HepG2 (cell line): ENCODE measurements around the gene RBM23. TPM values are rescaled to one million over a fixed set of nuclear protein-coding genes. Genes with fewer than 3 reads are reported as not detected.
A peak's percentile ranks its signal among the peaks of the same experiment; 100 is the strongest.

Source experiments
- ATAC-seq: fragments of 200-7000 bp; cut with Tn5 transposase; 3 replicates; pipeline ENCODE4 v1.9.1; 2020; ENCODE audit warnings: mild to moderate bottlenecking, moderate library complexity
- BruUV-seq: library from RNA; stranded (reverse); fragments of 400-500 nt; replicated peaks from 2 replicates; lab custom pipeline; 2021; lab: Mats Ljungman, UMichigan
- CTCF ChIA-PET: fragments of 300-600 bp; formaldehyde crosslinking; extraction: SDS; loops from one replicate; lab custom pipeline; 2021; ENCODE audit warnings: low total read pairs, inconsistent platforms, low intra/inter-chr PET ratio; lab: Yijun Ruan, JAX
- POLR2A ChIA-PET: fragments of 350-600 bp; sonication (Branson Sonifier 250); formaldehyde crosslinking; loops from one replicate; lab custom pipeline; 2020; ENCODE audit warnings: antibody characterized with exemption, inconsistent platforms; lab: Yijun Ruan, JAX
- DNase-seq: peaks from one replicate; pipeline ENCODE4 v3.0.0-alpha.2; 2015; ENCODE audit warnings: low spot score
- FAIRE-seq: peaks from 3 replicates; lab custom pipeline; 2011; peaks lifted over from hg19 to GRCh38; lab: Jason Lieb, UNC
- H2AFZ ChIP-seq: one replicate; pipeline ENCODE4 v1.6.1; 2011; ENCODE audit warnings: low read length, inconsistent platforms
- H3K27ac ChIP-seq: fragments of 300-600 bp; 3 replicates; pipeline ENCODE4 v1.8.0; 2011; ENCODE audit warnings: mixed run types, mild to moderate bottlenecking, mixed read lengths, low read length, inconsistent platforms; ENCODE audit not compliant: insufficient read depth; ENCODE audit errors: extremely low read length
- H3K27me3 ChIP-seq, 2 experiments: fragments of 200-600 bp in 1 of 2; 2 replicates in 1 of 2; 3 replicates in 1 of 2; pipeline versions ENCODE4 v1.6.0 to v1.8.0; 2011; ENCODE audit warnings: low read length in 2 of 2, mild to moderate bottlenecking in 2 of 2, moderate library complexity in 2 of 2, inconsistent platforms in 1 of 2; ENCODE audit not compliant: insufficient read depth in 2 of 2, control insufficient read depth in 1 of 2
- H3K36me3 ChIP-seq, 2 experiments: fragments of 200-600 bp in 1 of 2; replicated peaks in 1 of 2; 2 replicates in 1 of 2; 3 replicates in 1 of 2; pipeline versions ENCODE4 v1.5.1 to v1.8.0; 2011; ENCODE audit warnings: low read length in 2 of 2, inconsistent platforms in 1 of 2; ENCODE audit not compliant: insufficient read depth in 2 of 2, control insufficient read depth in 1 of 2
- H3K4me1 ChIP-seq: 2 replicates; pipeline ENCODE4 v1.5.1; 2012; ENCODE audit warnings: low read length, inconsistent platforms; ENCODE audit not compliant: insufficient read depth
- H3K4me2 ChIP-seq: 2 replicates; pipeline ENCODE4 v1.6.0; 2011; ENCODE audit warnings: low read depth, low read length, inconsistent platforms
- H3K4me3 ChIP-seq, 3 experiments: fragments of 200-600 bp in 1 of 3; sonication (generic), shearing (Covaris generic) in 1 of 3; replicated peaks in 1 of 3; 2 replicates each; pipeline ENCODE4 v1.5.1; 2011 to 2016; ENCODE audit warnings: low read length in 3 of 3, inconsistent platforms in 2 of 3, low read depth in 2 of 3, mild to moderate bottlenecking in 2 of 3, control low read depth in 1 of 3, mixed read lengths in 1 of 3; ENCODE audit not compliant: insufficient read depth in 1 of 3
- H3K79me2 ChIP-seq: one replicate; pipeline ENCODE4 v1.6.1; 2011; ENCODE audit warnings: low read length, inconsistent platforms; ENCODE audit not compliant: insufficient read depth
- H3K9ac ChIP-seq: 2 replicates; pipeline ENCODE4 v1.6.0; 2011; ENCODE audit warnings: mild to moderate bottlenecking, low read depth, low read length, inconsistent platforms; ENCODE audit not compliant: insufficient read depth
- H3K9me3 ChIP-seq: 2 replicates; pipeline ENCODE4 v1.5.1; 2012; ENCODE audit warnings: mild to moderate bottlenecking, low read length
- H4K20me1 ChIP-seq: 2 replicates; pipeline ENCODE4 v1.6.0; 2011; ENCODE audit warnings: inconsistent platforms, mild to moderate bottlenecking, low read length, moderate library complexity; ENCODE audit not compliant: insufficient read depth
- FOSL2 ChIP-seq: sonication (generic); formaldehyde crosslinking; IDR thresholded peaks from 2 replicates; pipeline ENCODE4 v1.4.0; 2020; ENCODE audit warnings: missing genetic modification reagents
- NR2F2 ChIP-seq: IDR thresholded peaks from 2 replicates; pipeline ENCODE4 v1.6.1; 2012; ENCODE audit warnings: low read depth, inconsistent platforms, borderline replicate concordance
- ZBTB8A ChIP-seq: sonication (generic); formaldehyde crosslinking; IDR thresholded peaks from 2 replicates; pipeline ENCODE4 v1.4.0; 2020; ENCODE audit warnings: mild to moderate bottlenecking, low read depth, missing genetic modification reagents, borderline replicate concordance
- ZFP37 ChIP-seq: sonication (generic); formaldehyde crosslinking; IDR thresholded peaks from 2 replicates; pipeline ENCODE4 v1.4.0; 2020; ENCODE audit warnings: missing genetic modification reagents, borderline replicate concordance
- ZNF207 ChIP-seq: fragments of 450-650 bp; IDR thresholded peaks from 2 replicates; pipeline ENCODE4 v1.6.1; 2016; ENCODE audit warnings: antibody characterized with exemption, borderline replicate concordance
- ZNF225 ChIP-seq: sonication (generic); formaldehyde crosslinking; IDR thresholded peaks from 2 replicates; pipeline ENCODE4 v1.4.0; 2020; ENCODE audit warnings: mild to moderate bottlenecking, missing genetic modification reagents
- ZNF275 ChIP-seq: sonication (generic); formaldehyde crosslinking; IDR thresholded peaks from 2 replicates; pipeline ENCODE4 v1.8.0; 2022; ENCODE audit warnings: missing genetic modification reagents, mild to moderate bottlenecking, inconsistent platforms, borderline replicate concordance
- ZNF44 ChIP-seq: sonication (generic); formaldehyde crosslinking; IDR thresholded peaks from 2 replicates; pipeline ENCODE4 v1.5.1; 2020; ENCODE audit warnings: mild to moderate bottlenecking, missing genetic modification reagents
- ZNF550 ChIP-seq: sonication (generic); formaldehyde crosslinking; IDR thresholded peaks from 2 replicates; pipeline ENCODE4 v1.4.0; 2020; ENCODE audit warnings: mild to moderate bottlenecking, missing genetic modification reagents, borderline replicate concordance
- ZNF574 ChIP-seq: sonication (generic); formaldehyde crosslinking; IDR thresholded peaks from 2 replicates; pipeline ENCODE4 v1.4.0; 2020; ENCODE audit warnings: missing genetic modification reagents
- ZNF577 ChIP-seq: sonication (generic); formaldehyde crosslinking; IDR thresholded peaks from 2 replicates; pipeline ENCODE4 v1.4.0; 2020; ENCODE audit warnings: mild to moderate bottlenecking, low read depth, missing genetic modification reagents, borderline replicate concordance
- ZNF761 ChIP-seq: sonication (generic); formaldehyde crosslinking; conservative IDR thresholded peaks from 2 replicates; pipeline ENCODE4 v1.4.0; 2020; ENCODE audit warnings: mild to moderate bottlenecking, missing genetic modification reagents
- ZNF766 ChIP-seq: sonication (generic); formaldehyde crosslinking; IDR thresholded peaks from 2 replicates; pipeline ENCODE4 v1.5.0; 2020; ENCODE audit warnings: missing genetic modification reagents, borderline replicate concordance
- whole genome bisulfite sequencing: methylation state at CpG from one replicate; pipeline ENCODE4 v1.1.6; 2017; ENCODE audit warnings: low lambda C conversion rate; 5-methylcytosine and 5-hydroxymethylcytosine counted together
- in situ Hi-C: cut with HindIII; loops from 2 replicates; pipeline ENCODE4 v1.10.0; 2017; ENCODE audit warnings: low pct_unique_long_range_greater_than_20kb; ENCODE audit not compliant: extremely low pct_ligation_motif_present
- intact Hi-C: fragments of 100-400 bp; cut with micrococcal nuclease; formaldehyde crosslinking; loops from one replicate; pipeline ENCODE4 v1.10.0; 2022; ENCODE audit not compliant: unreplicated experiment
- polyA plus RNA-seq, 8 experiments: library from polyadenylated mRNA; depleted of rRNA in 3 of 8; stranded (reverse) in 7 of 8; unstranded in 1 of 8; fragments of >200 nt; fragmentation: Illumina TruSeq in 4 of 8; extraction: Trizol in 4 of 8; gene quantifications; 2 replicates each; pipeline versions ENCODE4 v1.2.1 to v1.2.3, GENCODE V29; 2011 to 2016; ENCODE audit warnings: low read depth in 4 of 8, missing spikeins in 1 of 8, mixed read lengths in 1 of 8; ENCODE audit not compliant: insufficient read depth in 1 of 8
- total RNA-seq, 5 experiments: library from RNA; depleted of rRNA; stranded (reverse); fragments of >200 nt; fragmentation: Illumina TruSeq; extraction: Trizol; gene quantifications; 2 replicates each; pipeline ENCODE4 v1.2.3, GENCODE V29; 2016; ENCODE audit warnings: low read depth in 1 of 5
- TF ChIP-seq, protein P1 (sequence below): sonication (generic); formaldehyde crosslinking; conservative IDR thresholded peaks from 2 replicates; pipeline ENCODE4 v1.4.0; 2020; ENCODE audit warnings: missing genetic modification reagents
- TF ChIP-seq, protein P2 (sequence below): sonication (generic); formaldehyde crosslinking; IDR thresholded peaks from 2 replicates; pipeline ENCODE4 v1.8.1; 2023; ENCODE audit warnings: mild to moderate bottlenecking, missing genetic modification reagents

The RBM23 gene
- total and polyA plus RNA-seq, 2 of the 13 experiments (the other 11 are each of a cell fraction or from before 2014, with no cell fraction given): 1.5 to 2.1 TPM

GRCh38 chr14:22847661-22848341 lies 71.1 kb downstream of the RBM23 start:
- POLR2A ChIA-PET: interaction anchor here (0.6 to 1.6 kb wide), 7 partner anchors 13 to 247 kb away, joined by 3 to 7 read pairs (median 4); partner anchors contain the start of genes ACIN1, C14orf119 and LRP10
- in situ Hi-C loops: loop anchor here (5.0 kb wide), 1 partner anchor 290 kb away; no protein-coding TSS in a partner anchor
- CTCF ChIA-PET: interaction anchor here (1.1 to 1.3 kb wide), 2 partner anchors 24 to 70 kb away, joined by 3 read pairs; no protein-coding TSS in a partner anchor
- no peak for TF ChIP-seq ZNF44
- no peak for TF ChIP-seq ZNF275
- no peak for TF ChIP-seq ZNF577 (CRISPR knock-in tag)
- TF ChIP-seq ZNF550 (CRISPR knock-in tag): 0 out of 2 replicates have a peak, but pooled peaks have one; percentile 27
- peak; percentile 33; the same call in 1 of the 2 replicates for TF ChIP-seq NR2F2
- no peak for TF ChIP-seq ZNF207
- TF ChIP-seq, protein P1, sequence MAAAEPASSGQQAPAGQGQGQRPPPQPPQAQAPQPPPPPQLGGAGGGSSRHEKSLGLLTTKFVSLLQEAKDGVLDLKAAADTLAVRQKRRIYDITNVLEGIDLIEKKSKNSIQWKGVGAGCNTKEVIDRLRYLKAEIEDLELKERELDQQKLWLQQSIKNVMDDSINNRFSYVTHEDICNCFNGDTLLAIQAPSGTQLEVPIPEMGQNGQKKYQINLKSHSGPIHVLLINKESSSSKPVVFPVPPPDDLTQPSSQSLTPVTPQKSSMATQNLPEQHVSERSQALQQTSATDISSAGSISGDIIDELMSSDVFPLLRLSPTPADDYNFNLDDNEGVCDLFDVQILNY (CRISPR knock-in tag): 0 out of 2 replicates have a peak, but pooled peaks have one; percentile 40
- no peak for TF ChIP-seq ZNF574
- no peak for TF ChIP-seq ZBTB8A (CRISPR knock-in tag)
- TF ChIP-seq ZNF766 (CRISPR knock-in tag): no peak
- TF ChIP-seq FOSL2 (CRISPR knock-in tag): no peak
- no peak for TF ChIP-seq ZFP37 (CRISPR knock-in tag)
- no peak for TF ChIP-seq ZNF761
- TF ChIP-seq, protein P2, sequence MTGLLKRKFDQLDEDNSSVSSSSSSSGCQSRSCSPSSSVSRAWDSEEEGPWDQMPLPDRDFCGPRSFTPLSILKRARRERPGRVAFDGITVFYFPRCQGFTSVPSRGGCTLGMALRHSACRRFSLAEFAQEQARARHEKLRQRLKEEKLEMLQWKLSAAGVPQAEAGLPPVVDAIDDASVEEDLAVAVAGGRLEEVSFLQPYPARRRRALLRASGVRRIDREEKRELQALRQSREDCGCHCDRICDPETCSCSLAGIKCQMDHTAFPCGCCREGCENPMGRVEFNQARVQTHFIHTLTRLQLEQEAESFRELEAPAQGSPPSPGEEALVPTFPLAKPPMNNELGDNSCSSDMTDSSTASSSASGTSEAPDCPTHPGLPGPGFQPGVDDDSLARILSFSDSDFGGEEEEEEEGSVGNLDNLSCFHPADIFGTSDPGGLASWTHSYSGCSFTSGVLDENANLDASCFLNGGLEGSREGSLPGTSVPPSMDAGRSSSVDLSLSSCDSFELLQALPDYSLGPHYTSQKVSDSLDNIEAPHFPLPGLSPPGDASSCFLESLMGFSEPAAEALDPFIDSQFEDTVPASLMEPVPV: no peak
- no peak for TF ChIP-seq ZNF225 (CRISPR knock-in tag)

More at GRCh38 chr14:22847661-22848341, 71.1 kb downstream of the RBM23 start:
- H3K27ac ChIP-seq: no peak overlapping the region
- H3K27me3 ChIP-seq: peaks cover 9 to 45% of the 10 kb centered on the region in 2 experiments
- WGBS: 41% methylated on average over 14 of the region's 14 CpGs
- no peaks in the 10 kb centered on the region for H3K9me3 ChIP-seq
- no peak overlapping the region for H3K9ac ChIP-seq
- no peak overlapping the region for H3K4me3 ChIP-seq
- H4K20me1 ChIP-seq: no peaks in the 10 kb centered on the region
- H3K4me1 ChIP-seq: peaks cover 23% of the 10 kb centered on the region
- H3K79me2 ChIP-seq: no peaks in the 10 kb centered on the region
- H2AFZ ChIP-seq: no peak overlapping the region
- H3K4me2 ChIP-seq: peak overlapping the region; percentile 26; the same call in 1 of the 2 replicates
- DNase-seq (no peak), FAIRE-seq (peak; percentile 15), ATAC-seq (no peak; the same call in 2 of the 3 replicates)
- BruUV-seq: no TSS peak
- intact Hi-C loops: no loop called here
- H3K36me3 ChIP-seq: no peaks in the 10 kb centered on the region
